GM21367 (cell line): ENCODE results near the gene ADIG.

Experiments
- ATAC-seq: cut with Tn5 transposase; IDR thresholded peaks from one replicate; pipeline ENCODE4 v1.9.1; 2021; ENCODE audit not compliant: unreplicated experiment

Gene ADIG

DNA sequence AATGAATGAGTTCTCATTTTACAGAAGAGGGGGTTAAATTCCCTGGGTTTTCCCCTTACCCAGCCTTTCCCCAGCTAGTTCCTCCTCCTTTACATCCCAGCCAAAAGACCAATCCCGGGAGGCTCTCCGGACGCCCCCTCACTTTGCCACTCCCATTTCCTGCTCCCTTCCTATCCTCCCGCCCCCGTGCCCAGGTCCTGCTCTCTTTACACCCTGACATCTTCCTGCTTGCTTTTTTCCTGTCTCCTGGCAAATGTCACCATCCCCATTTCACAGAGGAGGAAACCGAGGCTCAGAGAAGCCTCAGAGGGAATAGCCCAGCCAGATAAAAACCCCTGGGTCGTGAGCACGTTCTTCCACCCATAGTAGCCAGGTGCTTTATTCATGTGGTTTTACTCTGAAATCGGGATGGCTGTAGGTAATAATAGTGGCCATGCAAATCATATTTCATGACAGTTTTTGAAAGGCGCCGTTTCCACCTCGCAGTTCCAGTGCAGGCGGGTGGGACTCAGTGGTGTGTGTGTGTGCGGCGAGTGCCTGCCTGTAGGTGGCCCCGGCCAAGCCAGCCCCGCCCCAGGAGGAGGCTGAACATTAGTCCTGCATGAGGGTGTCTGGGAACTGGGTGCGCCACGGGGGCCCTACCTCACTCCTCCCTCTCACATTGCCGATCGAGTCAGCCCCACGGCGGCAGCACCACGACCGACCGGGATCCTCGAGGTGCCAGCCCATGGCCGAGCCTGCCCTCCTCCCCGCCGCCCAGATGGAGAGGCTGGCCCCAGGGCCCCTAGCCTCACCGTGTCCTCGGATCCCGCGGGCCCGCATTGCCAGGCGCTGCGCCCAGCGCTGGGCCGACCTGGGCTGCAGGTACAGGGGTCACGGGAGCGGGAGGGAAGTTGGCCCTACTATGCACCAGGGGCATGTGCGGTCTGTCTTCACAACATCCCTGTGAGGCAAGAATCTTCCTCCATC, 20.5 kb downstream of the ADIG start, which contains the start of gene ARHGAP40:
ARHGAP40 (plus strand) TSS at position 594 of the 969 bp plus-strand sequence.
- no peak for ATAC-seq

DNA sequence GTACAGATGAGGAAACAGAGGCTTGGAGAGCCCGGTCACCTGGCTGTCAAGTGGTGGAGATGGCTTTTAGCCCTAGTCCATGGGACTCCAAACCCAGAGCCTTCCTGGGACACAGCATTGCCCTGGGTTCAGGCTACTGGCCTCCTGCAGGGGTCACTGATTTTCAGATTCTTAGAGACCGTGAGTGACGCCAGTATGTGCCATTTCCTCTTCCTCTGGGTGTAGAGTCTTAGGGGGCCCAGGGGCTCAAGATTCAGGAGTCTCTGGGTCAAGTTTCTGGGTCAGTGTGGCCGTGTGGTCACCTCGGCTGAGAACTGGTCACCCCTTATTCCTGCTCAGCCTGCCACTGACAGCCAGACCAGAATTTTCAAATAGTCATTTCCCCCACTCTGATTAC, 21.2 kb downstream of the ADIG start:
- no peak for ATAC-seq

- no peak for ATAC-seq
These were observed 22.3 kb downstream of the ADIG start for GRCh38 chr20:38603286-38603685.

- no peak for ATAC-seq
These were observed 23.9 kb downstream of the ADIG start for GRCh38 chr20:38604873-38605303.

- no peak for ATAC-seq
These were observed 26.4 kb downstream of the ADIG start for GRCh38 chr20:38607351-38607750.

DNA sequence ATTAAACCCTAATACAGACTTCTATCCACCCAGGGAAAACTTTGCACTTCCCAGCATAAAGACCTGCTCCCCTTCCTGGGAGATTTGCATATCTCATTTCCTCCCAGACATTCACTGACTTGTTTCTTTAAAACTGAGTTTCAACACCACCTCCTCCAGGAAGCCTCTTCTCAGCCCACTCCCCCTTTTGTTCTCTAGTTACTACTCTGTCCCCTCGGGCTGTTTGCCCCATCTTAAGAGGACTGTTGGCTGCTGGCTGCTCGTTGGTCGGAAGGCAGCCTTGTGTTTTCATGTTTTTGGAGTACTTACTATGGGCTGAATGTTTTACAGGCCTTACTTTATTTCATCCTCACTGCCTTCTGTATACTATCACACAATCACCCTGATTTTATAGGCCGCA, 27.2 kb downstream of the ADIG start:
- ATAC-seq = no peak

DNA sequence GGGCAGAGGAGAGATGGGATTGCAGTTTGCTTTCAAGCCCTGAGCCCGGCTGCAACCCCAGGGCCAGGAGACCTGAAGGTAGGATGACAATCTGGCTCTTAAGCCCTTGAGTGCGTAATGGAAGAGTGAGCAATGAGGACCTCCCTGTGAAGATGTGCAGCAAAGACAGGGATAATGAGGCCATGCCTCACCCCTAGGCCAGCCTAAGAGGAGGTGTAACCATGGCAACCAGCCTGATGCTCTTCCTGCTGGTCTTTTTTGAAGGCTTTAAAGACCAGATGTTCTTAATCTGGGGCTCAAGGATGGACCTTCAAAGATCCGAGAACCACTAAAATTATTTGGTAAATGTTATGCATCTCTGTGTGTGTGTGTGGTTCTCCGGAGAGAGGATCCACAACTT, 28.8 kb downstream of the ADIG start:
- ATAC-seq = no peak

DNA sequence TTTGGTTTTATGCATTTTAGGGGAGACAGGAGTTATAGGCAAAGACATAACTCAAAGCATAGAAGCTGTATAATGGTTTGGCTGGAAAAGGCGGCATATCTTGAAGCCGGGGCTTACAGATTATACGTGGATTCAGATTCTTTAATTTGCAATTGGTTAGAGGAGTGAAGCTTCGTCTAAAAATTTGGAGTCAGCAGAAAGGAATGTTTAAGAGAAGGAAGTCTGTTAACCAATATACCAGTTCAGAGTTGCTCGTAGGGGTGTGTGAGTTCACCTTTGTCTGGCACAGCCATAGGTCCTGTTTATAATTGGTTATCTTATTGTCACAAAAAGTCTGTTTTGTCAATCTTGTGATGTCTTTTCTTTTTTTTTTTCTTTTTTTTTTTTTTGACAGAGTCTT, 29.5 kb downstream of the ADIG start:
- ATAC-seq = no peak

DNA sequence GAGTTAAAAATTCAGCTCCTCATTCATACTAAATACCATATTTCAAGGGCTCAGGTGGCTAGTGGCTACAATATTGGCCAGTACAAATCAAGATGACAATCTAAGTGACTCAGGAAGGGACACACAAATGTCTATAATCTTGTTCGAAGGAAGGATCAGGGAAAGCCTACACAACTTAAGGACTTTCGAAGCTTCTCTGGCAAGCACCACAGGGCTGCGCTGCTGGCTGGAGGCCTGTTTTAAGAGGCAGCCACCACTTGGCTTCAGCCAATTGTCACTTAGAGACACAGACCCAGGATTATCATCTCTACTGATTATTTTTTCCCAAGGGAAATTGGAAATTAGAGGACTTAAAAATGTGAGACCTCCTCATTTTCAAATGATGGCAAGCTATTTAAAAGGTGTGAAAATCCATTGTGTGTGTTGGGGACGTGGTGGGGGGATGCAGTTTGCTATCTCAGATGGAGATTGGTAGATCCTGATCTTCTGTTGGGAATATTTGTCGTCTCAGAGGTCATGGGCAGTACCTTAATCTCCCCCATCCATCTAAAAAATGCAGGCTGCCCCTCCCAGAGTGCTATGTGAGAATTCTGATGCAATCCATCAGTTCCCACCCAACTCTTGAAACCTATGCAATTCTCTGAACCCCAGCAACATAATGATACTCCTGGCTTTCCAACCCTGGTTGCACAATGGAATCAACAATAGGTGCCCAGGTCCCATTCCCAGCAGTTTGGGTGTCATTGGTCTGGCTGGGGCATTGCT, 31.9 kb downstream of the ADIG start:
- no peak for ATAC-seq

DNA sequence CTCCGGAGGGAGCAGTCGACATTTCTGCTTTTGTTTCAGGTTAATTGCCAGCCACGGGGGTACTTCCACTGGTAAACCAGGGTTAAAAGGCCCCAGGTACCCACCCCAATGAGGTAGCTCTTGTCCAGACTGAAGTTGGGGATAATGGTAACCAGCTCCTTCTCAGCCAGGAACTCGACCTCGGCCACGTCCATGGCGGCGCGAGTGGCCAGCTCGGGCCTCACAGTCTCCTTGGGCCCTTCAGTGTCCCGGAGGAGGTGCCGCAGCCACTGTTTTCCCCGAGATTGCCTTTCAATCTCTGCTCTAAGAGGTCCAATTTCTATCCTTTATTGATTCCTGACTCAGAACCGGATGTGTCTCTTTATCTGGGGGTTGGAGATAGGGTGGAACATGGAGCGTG, 34.3 kb downstream of the ADIG start:
- no peak for ATAC-seq

DNA sequence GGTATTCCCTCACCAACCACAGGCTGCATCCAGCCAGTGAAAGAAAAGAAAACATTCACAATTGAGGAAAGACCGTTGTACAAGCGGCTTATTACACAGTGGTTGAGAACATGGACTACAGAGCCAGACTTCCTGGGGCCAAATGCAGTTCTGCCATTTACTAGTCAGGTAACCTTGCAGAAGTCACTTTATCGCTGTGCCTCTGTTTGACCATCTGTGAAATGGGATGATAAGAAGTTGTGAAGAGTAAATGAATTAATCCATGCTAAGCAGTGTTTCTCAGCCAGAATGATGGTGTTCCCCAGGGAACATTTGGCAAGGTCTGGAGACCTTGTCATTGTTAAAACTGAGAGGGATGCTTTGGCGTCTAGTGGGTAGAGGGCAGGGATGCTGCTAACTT, 35.5 kb downstream of the ADIG start:
- no peak for ATAC-seq

GRCh38 chr20:38617011-38617829, 36.2 kb downstream of the ADIG start:
- ATAC-seq = no peak

DNA sequence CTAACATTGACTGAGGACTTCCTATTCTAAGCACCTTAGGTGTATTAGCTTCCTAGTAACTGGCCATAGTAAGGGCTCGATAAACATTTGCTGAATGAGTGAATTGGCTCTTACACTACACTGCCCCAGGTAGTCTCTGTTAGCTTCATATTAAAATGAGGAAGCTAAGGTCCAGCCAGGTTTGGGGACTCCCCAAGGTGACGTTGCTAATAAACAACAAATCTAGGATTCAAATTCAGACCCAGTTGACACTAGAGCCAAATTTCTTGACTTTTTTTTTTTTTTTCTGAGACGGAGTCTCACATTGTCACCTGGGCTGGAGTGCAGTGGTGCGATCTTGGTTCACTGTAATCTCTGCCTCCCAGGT, 36.8 kb downstream of the ADIG start:
- no peak for ATAC-seq

- no peak for ATAC-seq
These were observed 39.4 kb downstream of the ADIG start for GRCh38 chr20:38620441-38620840.

- no peak for ATAC-seq
These were observed 42.1 kb downstream of the ADIG start for GRCh38 chr20:38623061-38623460.

- no peak for ATAC-seq
These were observed 43.1 kb downstream of the ADIG start for GRCh38 chr20:38624084-38624483.

GRCh38 chr20:38625896-38626295, 44.9 kb downstream of the ADIG start:
- ATAC-seq = no peak

DNA sequence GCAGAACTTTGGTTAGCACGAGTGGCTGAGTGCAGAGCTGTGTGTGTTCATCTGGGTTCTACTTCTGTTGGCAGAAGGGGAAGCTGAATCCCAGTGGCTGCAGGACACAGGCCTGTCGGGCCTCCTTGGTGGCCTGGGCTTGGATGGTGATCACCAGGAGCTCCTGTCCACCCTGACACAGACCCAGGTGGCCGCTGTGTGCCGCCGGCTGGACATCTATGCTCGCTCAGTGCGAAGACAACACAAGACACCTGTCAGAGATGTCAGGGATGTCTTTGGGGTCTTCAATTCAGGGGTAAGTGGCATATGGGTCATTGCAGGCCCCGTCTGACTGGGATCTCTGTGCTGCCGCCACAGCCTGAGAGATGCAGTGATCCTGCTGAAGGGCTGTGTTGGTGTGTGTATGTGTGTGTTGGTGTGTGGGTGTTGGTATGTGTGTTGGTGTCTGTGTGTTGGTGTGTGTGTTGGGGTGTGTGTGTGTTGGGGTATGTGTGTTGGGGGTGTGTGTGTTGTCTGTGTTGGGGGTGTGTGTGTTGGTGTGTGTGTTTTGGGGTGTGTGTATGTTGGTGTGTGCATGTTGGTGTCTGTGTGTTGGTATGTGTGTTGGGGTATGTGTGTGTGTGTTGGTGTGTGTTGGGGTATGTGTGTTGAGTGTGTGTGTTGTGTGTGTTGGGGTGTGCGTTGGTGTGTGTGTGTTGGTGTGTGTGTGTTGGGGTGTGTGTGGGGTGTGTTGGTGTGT, 46.1 kb downstream of the ADIG start:
- ATAC-seq = no peak

DNA sequence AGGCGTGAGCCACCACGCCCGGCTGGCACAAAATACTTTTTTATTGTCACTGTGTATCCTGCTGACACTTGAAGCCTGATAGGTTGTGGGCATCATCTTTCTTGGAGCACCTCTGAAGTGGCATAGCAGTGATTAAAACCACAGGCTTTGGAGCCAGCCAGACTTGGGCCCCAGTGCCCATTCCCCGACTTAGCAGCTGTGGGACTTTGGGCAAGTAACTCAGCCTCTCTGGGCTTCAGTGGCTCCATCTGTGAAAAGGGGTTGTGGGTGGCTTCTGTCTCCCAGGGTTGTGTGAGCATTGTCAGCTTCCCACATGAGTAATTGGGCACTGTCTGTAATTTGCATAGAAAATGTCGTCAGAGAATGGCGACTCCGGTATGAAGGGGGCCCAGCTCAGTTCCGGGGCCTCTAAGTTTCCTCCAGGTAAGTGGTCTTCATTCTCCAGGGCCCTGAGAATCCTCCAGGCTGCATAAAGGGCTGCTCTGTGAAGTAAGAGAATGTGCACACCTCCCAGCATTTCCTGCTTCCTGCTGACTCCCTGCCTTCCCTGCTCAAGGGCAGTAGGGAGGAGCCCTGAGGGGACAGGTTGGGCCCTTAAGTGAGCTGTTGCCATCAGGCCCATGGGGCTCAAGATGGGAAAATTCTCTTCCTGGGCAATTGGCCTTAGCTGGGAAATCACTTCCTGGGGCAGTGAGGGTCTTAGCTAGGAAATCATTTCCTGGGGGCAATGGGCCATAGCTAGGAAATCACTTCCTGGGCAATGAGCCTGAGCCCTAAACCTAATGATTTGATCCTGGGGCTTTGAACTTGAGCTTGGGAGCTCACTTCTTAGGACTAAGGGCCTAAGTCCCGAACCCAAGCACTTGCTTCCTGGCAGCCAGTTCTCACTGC, 47.8 kb downstream of the ADIG start:
- ATAC-seq = no peak

DNA sequence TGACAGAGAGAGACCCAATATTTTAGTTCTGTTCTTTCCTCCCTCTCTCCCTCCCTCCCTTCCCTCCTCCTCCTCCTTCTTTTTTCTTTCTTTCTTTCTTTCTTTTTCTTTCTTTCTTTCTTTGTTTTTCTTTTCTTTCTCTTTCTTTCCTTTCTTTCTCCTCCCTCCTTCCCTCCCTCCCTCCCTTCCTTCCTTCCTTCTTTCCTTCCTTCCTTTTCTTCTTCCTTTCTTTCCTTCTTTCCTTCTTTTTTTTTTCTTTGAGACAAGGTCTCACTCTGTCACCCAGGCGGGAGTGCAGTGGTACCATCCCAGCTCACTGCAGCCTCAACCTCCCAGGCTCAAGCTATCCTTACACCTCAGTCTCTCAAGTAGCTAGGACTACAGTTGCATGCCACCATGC, 49.0 kb downstream of the ADIG start:
- ATAC-seq = no peak
